Measurements from ENCODE around the gene ING3. TPM values are rescaled to one million over a fixed set of nuclear protein-coding genes. Genes with fewer than 3 reads are reported as not detected.
A peak's percentile ranks its signal among the peaks of the same experiment; 100 is the strongest.

ING3 gene
- total RNA-seq, 4 donors from 2014 or later, result 12.6 to 19.4 (median 14.9) TPM

DNA sequence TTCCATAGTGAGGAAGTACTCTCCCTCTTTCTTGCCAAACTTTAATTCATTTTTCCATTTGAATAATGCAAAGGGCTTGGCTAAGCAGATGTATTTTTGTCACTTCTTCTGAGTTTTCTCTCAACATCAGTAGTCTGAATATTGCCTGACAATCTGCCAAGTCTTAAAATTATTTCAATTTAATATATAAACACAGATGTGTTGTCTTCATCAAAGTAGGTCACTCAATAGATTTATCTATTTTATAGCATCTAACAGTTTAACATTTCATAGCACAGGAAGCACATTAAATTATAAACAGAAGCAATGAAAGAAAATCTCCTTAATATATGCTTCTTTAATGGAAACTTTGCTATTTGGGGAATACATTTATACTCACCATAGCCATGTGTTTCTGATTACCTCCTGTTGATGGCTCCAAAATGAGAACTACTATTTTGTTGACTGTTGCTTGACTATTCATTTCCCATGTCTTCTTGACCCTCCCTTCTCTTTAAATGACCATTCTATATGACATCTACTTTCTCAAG lies 42.5 kb downstream of the ING3 start:
- no peaks in the 10 kb centered on the region for H3K36me3 ChIP-seq
- H3K9me3 ChIP-seq, result no peaks in the 10 kb centered on the region
- no peaks in the 10 kb centered on the region for H3K27me3 ChIP-seq
- peak overlapping the region in 3 of 4 donors; percentile 85 to 87 (median 86) for H3K27ac ChIP-seq (replicated peaks in 1 of 4)
- peak overlapping the region in 1 of 4 donors; percentile 63 for H3K4me3 ChIP-seq
- no peak for DNase-seq (ENCODE audit: extremely low spot score)
- TF ChIP-seq EP300 (IDR thresholded peaks at IDR 0.05) (no peak), POLR2A (IDR thresholded peaks at IDR 0.05; ENCODE audit: low read depth) (no peak)
- TF ChIP-seq, protein P1, sequence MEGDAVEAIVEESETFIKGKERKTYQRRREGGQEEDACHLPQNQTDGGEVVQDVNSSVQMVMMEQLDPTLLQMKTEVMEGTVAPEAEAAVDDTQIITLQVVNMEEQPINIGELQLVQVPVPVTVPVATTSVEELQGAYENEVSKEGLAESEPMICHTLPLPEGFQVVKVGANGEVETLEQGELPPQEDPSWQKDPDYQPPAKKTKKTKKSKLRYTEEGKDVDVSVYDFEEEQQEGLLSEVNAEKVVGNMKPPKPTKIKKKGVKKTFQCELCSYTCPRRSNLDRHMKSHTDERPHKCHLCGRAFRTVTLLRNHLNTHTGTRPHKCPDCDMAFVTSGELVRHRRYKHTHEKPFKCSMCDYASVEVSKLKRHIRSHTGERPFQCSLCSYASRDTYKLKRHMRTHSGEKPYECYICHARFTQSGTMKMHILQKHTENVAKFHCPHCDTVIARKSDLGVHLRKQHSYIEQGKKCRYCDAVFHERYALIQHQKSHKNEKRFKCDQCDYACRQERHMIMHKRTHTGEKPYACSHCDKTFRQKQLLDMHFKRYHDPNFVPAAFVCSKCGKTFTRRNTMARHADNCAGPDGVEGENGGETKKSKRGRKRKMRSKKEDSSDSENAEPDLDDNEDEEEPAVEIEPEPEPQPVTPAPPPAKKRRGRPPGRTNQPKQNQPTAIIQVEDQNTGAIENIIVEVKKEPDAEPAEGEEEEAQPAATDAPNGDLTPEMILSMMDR (IDR thresholded peaks at IDR 0.05), result no peak
- peaks cover 24 to 71% (median 64%) of the 10 kb centered on the region in 4 donors for H3K4me1 ChIP-seq
- intact Hi-C loops (cut with DNase I), result no loop called here

DNA sequence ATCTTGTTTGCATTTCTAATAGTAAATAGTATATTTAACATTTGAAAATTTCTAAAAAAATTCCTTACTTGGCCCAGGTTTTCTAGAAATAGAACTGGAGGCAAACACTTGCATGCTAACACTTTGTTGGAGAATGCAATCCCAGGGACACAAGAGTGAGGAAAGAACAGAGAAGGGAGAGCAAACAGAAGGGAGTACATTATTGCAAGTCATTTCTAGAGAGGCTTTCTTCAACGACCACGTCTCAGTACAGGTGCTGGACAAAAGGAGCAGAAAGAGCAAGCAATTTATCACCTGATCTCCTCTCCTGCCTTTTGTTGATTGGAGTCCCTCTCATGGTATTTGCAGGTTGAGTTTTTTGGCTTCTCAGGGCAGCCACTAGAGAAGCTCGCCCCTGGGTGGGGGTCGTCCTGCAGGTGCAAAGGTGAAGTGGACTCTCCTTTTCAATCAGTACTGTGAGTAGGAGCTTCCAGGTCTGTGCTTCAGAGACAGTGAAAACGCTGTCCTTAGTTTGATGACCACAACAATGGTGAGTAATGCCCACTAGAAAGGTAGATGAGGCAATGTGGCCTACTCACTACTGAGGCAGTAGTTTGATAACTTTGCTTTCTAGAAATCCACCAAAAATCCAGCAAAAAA lies 43.1 kb downstream of the ING3 start:
- no peak for DNase-seq (ENCODE audit: extremely low spot score)
- no peak for TF ChIP-seq EP300 (IDR thresholded peaks at IDR 0.05)
- TF ChIP-seq, protein P1 (IDR thresholded peaks at IDR 0.05), result no peak
- TF ChIP-seq POLR2A (IDR thresholded peaks at IDR 0.05; ENCODE audit: low read depth), result no peak
- no peak for TF ChIP-seq POLR2AphosphoS5 (IDR thresholded peaks at IDR 0.05)
- Histone ChIP-seq H3K9me3 (no peaks in the 10 kb centered on the region), H3K4me1 (peaks cover 27 to 68% (median 64%) of the 10 kb centered on the region in 4 donors), H3K4me3 (no peak overlapping the region), H3K36me3 (no peaks in the 10 kb centered on the region), H3K27ac (replicated peaks in 1 of 4) (no peak overlapping the region), H3K27me3 (no peaks in the 10 kb centered on the region)
- WGBS, result 90% methylated on average over 5 of the region's 5 CpGs
- intact Hi-C loops (cut with DNase I), result no loop called here

DNA sequence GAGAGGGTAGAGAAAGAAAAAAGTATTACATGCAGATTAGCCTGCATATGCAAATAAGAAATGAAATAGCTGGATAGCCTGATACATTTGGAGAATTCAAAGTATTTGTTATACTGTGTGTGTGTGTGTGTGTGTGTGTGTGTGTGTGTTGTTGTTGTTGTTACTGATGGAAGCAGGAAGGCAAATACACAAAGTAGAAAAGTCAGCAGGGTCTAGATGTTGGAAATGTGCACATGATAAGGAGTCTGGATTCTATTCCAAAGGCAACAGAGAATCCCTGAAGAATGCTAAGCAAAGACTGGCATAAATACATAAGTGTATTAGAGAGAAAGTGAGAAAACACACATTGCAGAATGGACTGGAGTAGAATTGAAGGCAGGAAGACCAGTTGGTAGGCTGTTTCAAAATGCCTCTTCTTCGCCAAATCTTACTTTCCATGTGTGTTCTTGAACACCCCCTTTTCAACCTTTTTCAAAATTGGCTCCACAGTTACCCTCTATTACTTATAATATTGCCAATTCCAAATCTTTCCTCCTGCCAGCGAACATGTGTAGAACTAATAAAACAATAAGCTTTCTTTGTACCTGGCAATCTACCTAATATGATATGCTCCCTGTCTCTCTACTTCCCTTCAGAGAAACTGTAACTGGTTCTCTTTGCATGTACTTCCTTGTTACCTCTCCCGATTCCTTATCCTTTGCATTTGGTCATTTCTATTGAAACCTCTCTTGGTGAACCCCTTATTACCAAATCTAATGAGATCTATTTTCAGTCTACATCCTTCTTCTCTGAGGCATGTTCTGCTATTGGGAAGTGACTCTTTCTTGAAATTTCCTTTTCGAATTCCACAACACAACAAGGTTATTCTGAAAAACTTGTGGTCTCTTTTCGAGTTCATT lies 44.2 kb downstream of the ING3 start:
- intact Hi-C loops (cut with DNase I), result no loop called here
- no peak overlapping the region for H3K4me3 ChIP-seq

DNA sequence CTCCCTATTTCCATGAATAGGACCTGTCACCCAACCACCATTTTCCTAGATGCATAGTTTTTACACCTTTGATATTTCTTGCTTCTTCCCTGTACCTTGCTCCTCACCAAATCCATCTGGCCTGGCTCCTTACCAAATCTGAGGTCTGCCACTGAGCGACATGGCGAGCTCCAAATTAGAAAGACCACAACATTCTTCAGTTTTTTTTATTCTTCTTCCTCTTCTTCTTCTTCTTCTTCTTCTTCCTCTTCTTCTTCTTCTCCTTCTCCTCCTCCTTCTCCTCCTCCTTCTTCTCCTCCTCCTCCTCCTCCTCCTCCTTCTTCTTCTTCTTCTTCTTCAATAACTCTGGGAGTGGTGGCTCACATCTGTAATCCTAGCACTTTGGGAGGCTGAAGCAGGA lies 45.1 kb downstream of the ING3 start:
- Histone ChIP-seq H3K4me1 (peaks cover 41 to 72% (median 64%) of the 10 kb centered on the region in 4 donors), H3K9me3 (no peaks in the 10 kb centered on the region), H3K27me3 (no peaks in the 10 kb centered on the region), H3K27ac (replicated peaks in 1 of 4) (peak overlapping the region in 2 of 4 donors; percentile 14 to 25), H3K4me3 (no peak overlapping the region), H3K36me3 (no peaks in the 10 kb centered on the region)
- TF ChIP-seq, protein P1 (IDR thresholded peaks at IDR 0.05), result no peak
- no peak for TF ChIP-seq EP300 (IDR thresholded peaks at IDR 0.05)
- no peak for TF ChIP-seq POLR2AphosphoS5 (IDR thresholded peaks at IDR 0.05)
- TF ChIP-seq POLR2A (IDR thresholded peaks at IDR 0.05; ENCODE audit: low read depth), result no peak
- no peak for DNase-seq (ENCODE audit: extremely low spot score)
- 63% methylated on average over 2 of the region's 2 CpGs for WGBS
- intact Hi-C loops (cut with DNase I), result no loop called here

More for the DNA sequence above, 44.2 kb downstream of the ING3 start:
- no peak for DNase-seq (ENCODE audit: extremely low spot score)
- Histone ChIP-seq H3K27ac (replicated peaks in 1 of 4) (peak overlapping the region in 1 of 4 donors; percentile 2), H3K9me3 (no peaks in the 10 kb centered on the region), H3K4me1 (peaks cover 35 to 72% (median 67%) of the 10 kb centered on the region in 4 donors), H3K36me3 (no peaks in the 10 kb centered on the region), H3K27me3 (no peaks in the 10 kb centered on the region)
- TF ChIP-seq, protein P1 (IDR thresholded peaks at IDR 0.05), result no peak
- no peak for TF ChIP-seq POLR2AphosphoS5 (IDR thresholded peaks at IDR 0.05)
- no peak for TF ChIP-seq EP300 (IDR thresholded peaks at IDR 0.05)
- no peak for TF ChIP-seq POLR2A (IDR thresholded peaks at IDR 0.05; ENCODE audit: low read depth)
- 81% methylated on average over 5 of the region's 5 CpGs for WGBS

All from esophagus muscularis mucosa (tissue), 4 donors.